Activated T-cell treated with anti-CD3 and anti-CD28 coated beads for 1 hour (primary cell): ENCODE data around the gene NYAP2.

Source experiments
- DNase-seq: peaks from one replicate; pipeline ENCODE4 v3.0.0-alpha.2; 2020; ENCODE audit warnings: low read depth

Gene NYAP2

GRCh38 chr2:225428360-225428759 lies 28.9 kb downstream of the NYAP2 start:
- DNase-seq, result no peak

GRCh38 chr2:225429717-225430116 lies 30.2 kb downstream of the NYAP2 start:
- DNase-seq, result no peak

GRCh38 chr2:225431105-225431863 lies 31.8 kb downstream of the NYAP2 start:
- DNase-seq, result no peak

- no peak for DNase-seq
Observed at GRCh38 chr2:225434014-225434413, 34.5 kb downstream of the NYAP2 start.

- no peak for DNase-seq
Observed at GRCh38 chr2:225437319-225437718, 37.8 kb downstream of the NYAP2 start.

- DNase-seq, result no peak
Observed at GRCh38 chr2:225438248-225438647, 38.7 kb downstream of the NYAP2 start.

GRCh38 chr2:225452677-225453076 lies 53.2 kb downstream of the NYAP2 start:
- no peak for DNase-seq

- DNase-seq, result no peak
Observed at GRCh38 chr2:225454412-225454811, 54.9 kb downstream of the NYAP2 start.

- no peak for DNase-seq
Observed at GRCh38 chr2:225456619-225457260, 57.2 kb downstream of the NYAP2 start.

GRCh38 chr2:225457482-225457881 lies 58.0 kb downstream of the NYAP2 start:
- DNase-seq, result no peak

GRCh38 chr2:225458431-225459117 lies 59.1 kb downstream of the NYAP2 start:
- no peak for DNase-seq

GRCh38 chr2:225462417-225462816 lies 62.9 kb downstream of the NYAP2 start:
- no peak for DNase-seq

GRCh38 chr2:225462945-225463344 lies 63.4 kb downstream of the NYAP2 start:
- DNase-seq, result no peak

GRCh38 chr2:225463449-225463848 lies 63.9 kb downstream of the NYAP2 start:
- DNase-seq, result no peak

- DNase-seq, result no peak
Observed at GRCh38 chr2:225464346-225465025, 65.0 kb downstream of the NYAP2 start.

GRCh38 chr2:225465827-225466226 lies 66.3 kb downstream of the NYAP2 start:
- DNase-seq, result no peak

GRCh38 chr2:225466891-225467604 lies 67.5 kb downstream of the NYAP2 start:
- no peak for DNase-seq

- DNase-seq, result no peak
Observed at GRCh38 chr2:225468131-225468530, 68.6 kb downstream of the NYAP2 start.

GRCh38 chr2:225471039-225471438 lies 71.5 kb downstream of the NYAP2 start:
- no peak for DNase-seq

GRCh38 chr2:225471482-225471881 lies 72.0 kb downstream of the NYAP2 start:
- DNase-seq, result no peak

- no peak for DNase-seq
Observed at GRCh38 chr2:225472161-225472560, 72.7 kb downstream of the NYAP2 start.

- DNase-seq, result no peak
Observed at GRCh38 chr2:225479386-225479785, 79.9 kb downstream of the NYAP2 start.
